SK-N-SH treated with all-trans-retinoic acid at 6 μM for 48 hours (cell line): ENCODE results near the gene CST1.
"Not testable (repeated sequence)": the region's sequence is repeated elsewhere in the genome, so short reads cannot be mapped to it uniquely, and the experiment has no call there.

Source experiments
- ATAC-seq: fragments of 200-7000 bp; cut with Tn5 transposase; 3 replicates; pipeline ENCODE4 v1.9.1; 2020; ENCODE audit warnings: mild to moderate bottlenecking, moderate library complexity
- ARNTL ChIP-seq: fragments of 450-650 bp; formaldehyde crosslinking; IDR thresholded peaks from 2 replicates; pipeline ENCODE4 v1.5.0; 2020; ENCODE audit warnings: low read depth, mild to moderate bottlenecking, moderate library complexity, borderline replicate concordance
- BACH2 ChIP-seq: fragments of 250-450 bp; sonication (Bioruptor Pico); IDR thresholded peaks from 2 replicates; pipeline ENCODE4 v1.9.0; 2021; ENCODE audit warnings: mild to moderate bottlenecking, borderline replicate concordance
- CREB5 ChIP-seq: fragments of 250-450 bp; sonication (Bioruptor Pico); IDR thresholded peaks from 2 replicates; pipeline ENCODE4 v1.5.1; 2020; ENCODE audit warnings: low read depth, mild to moderate bottlenecking, moderate library complexity
- CSDC2 ChIP-seq: fragments of 250-450 bp; sonication (Bioruptor Pico); IDR thresholded peaks from 2 replicates; pipeline ENCODE4 v1.5.0; 2020; ENCODE audit warnings: mild to moderate bottlenecking, moderate library complexity
- CSRNP3 ChIP-seq: fragments of 250-450 bp; sonication (Bioruptor Pico); IDR thresholded peaks from 2 replicates; pipeline ENCODE4 v1.5.1; 2021; ENCODE audit warnings: mild to moderate bottlenecking, moderate library complexity
- ESRRG ChIP-seq: fragments of 250-450 bp; sonication (Bioruptor Pico); IDR thresholded peaks from 2 replicates; pipeline ENCODE4 v1.6.1; 2021; ENCODE audit warnings: mild to moderate bottlenecking
- GLIS3 ChIP-seq: fragments of 250-450 bp; sonication (Bioruptor Pico); IDR thresholded peaks from 2 replicates; pipeline ENCODE4 v1.5.0; 2020; ENCODE audit warnings: mild to moderate bottlenecking, moderate library complexity
- ISL1 ChIP-seq: fragments of 250-450 bp; sonication (Bioruptor Pico); IDR thresholded peaks from 2 replicates; pipeline ENCODE4 v2.1.2; 2022; ENCODE audit warnings: mild to moderate bottlenecking, moderate library complexity
- OSR1 ChIP-seq: fragments of 250-450 bp; sonication (Bioruptor Pico); IDR thresholded peaks from 2 replicates; pipeline ENCODE4 v1.8.0; 2022; ENCODE audit warnings: moderate library complexity, mild to moderate bottlenecking, inconsistent platforms
- PATZ1 ChIP-seq: fragments of 250-450 bp; sonication (Bioruptor Pico); IDR thresholded peaks from 2 replicates; pipeline ENCODE4 v1.8.0; 2020; ENCODE audit warnings: mild to moderate bottlenecking, moderate library complexity, borderline replicate concordance
- POU6F1 ChIP-seq: fragments of 250-450 bp; sonication (Bioruptor Pico); IDR thresholded peaks from 2 replicates; pipeline ENCODE4 v1.8.0; 2021; ENCODE audit warnings: low read depth, mild to moderate bottlenecking, moderate library complexity, borderline replicate concordance
- PPARA ChIP-seq: fragments of 250-450 bp; sonication (Bioruptor Pico); IDR thresholded peaks from 2 replicates; pipeline ENCODE4 v1.5.0; 2020; ENCODE audit warnings: mild to moderate bottlenecking, borderline replicate concordance
- RARB ChIP-seq: fragments of 250-450 bp; sonication (Bioruptor Pico); IDR thresholded peaks from 2 replicates; pipeline ENCODE4 v1.8.0; 2021; ENCODE audit warnings: mild to moderate bottlenecking, moderate library complexity
- SNAI2 ChIP-seq: fragments of 250-450 bp; sonication (Bioruptor Pico); IDR thresholded peaks from 2 replicates; pipeline ENCODE4 v1.5.0; 2020; ENCODE audit warnings: mild to moderate bottlenecking, moderate library complexity
- TCF4 ChIP-seq: fragments of 250-450 bp; sonication (Bioruptor Pico); IDR thresholded peaks from 2 replicates; pipeline ENCODE4 v1.8.0; 2021; ENCODE audit warnings: mild to moderate bottlenecking, moderate library complexity, borderline replicate concordance
- TOX ChIP-seq: fragments of 250-450 bp; sonication (Bioruptor Pico); IDR thresholded peaks from 2 replicates; pipeline ENCODE4 v1.8.0; 2021; ENCODE audit warnings: mild to moderate bottlenecking, moderate library complexity, borderline replicate concordance
- TSHZ2 ChIP-seq: fragments of 250-450 bp; sonication (Bioruptor Pico); IDR thresholded peaks from 2 replicates; pipeline ENCODE4 v1.5.0; 2020; ENCODE audit warnings: mild to moderate bottlenecking, moderate library complexity
- ZC3H10 ChIP-seq: fragments of 250-450 bp; sonication (Bioruptor Pico); IDR thresholded peaks from 2 replicates; pipeline ENCODE4 v1.5.1; 2021; ENCODE audit warnings: mild to moderate bottlenecking, moderate library complexity
- ZFP3 ChIP-seq: fragments of 250-450 bp; sonication (Bioruptor Pico); IDR thresholded peaks from 2 replicates; pipeline ENCODE4 v1.5.0; 2020; ENCODE audit warnings: mild to moderate bottlenecking, moderate library complexity
- ZFP30 ChIP-seq: fragments of 450-650 bp; formaldehyde crosslinking; IDR thresholded peaks from 2 replicates; pipeline ENCODE4 v1.5.0; 2022; ENCODE audit warnings: mild to moderate bottlenecking, moderate library complexity
- ZNF565 ChIP-seq: fragments of 450-650 bp; formaldehyde crosslinking; conservative IDR thresholded peaks from 2 replicates; pipeline ENCODE4 v1.5.0; 2020; ENCODE audit warnings: low read depth, mild to moderate bottlenecking, moderate library complexity
- ZNF70 ChIP-seq: fragments of 450-650 bp; formaldehyde crosslinking; IDR thresholded peaks from 2 replicates; pipeline ENCODE4 v1.5.0; 2020; ENCODE audit warnings: mild to moderate bottlenecking, moderate library complexity
- ZNF8 ChIP-seq: fragments of 450-650 bp; formaldehyde crosslinking; IDR thresholded peaks from 2 replicates; pipeline ENCODE4 v1.5.0; 2020; ENCODE audit warnings: mild to moderate bottlenecking, moderate library complexity

Gene CST1

GRCh38 chr20:23770384-23770783, 19.6 kb upstream of the CST1 start:
- TF ChIP-seq OSR1 (CRISPR knock-in tag), result no peak
- TF ChIP-seq ZC3H10 (CRISPR knock-in tag), result no peak
- TF ChIP-seq GLIS3 (CRISPR knock-in tag), result no peak
- no peak for TF ChIP-seq ZFP3
- no peak for TF ChIP-seq ZNF8 (CRISPR knock-in tag)
- no peak for TF ChIP-seq BACH2 (CRISPR knock-in tag)
- TF ChIP-seq ZNF70 (CRISPR knock-in tag), result no peak
- no peak for TF ChIP-seq CSDC2 (CRISPR knock-in tag)
- no peak for TF ChIP-seq ZNF565
- TF ChIP-seq TOX, result no peak
- TF ChIP-seq SNAI2, result no peak
- no peak for TF ChIP-seq TSHZ2
- no peak for TF ChIP-seq PATZ1 (CRISPR knock-in tag)
- no peak for TF ChIP-seq CSRNP3
- TF ChIP-seq CREB5 (CRISPR knock-in tag), result no peak
- TF ChIP-seq ZFP30 (CRISPR knock-in tag), result no peak
- TF ChIP-seq TCF4 (CRISPR knock-in tag), result no peak
- no peak for TF ChIP-seq ISL1
- ATAC-seq, result no peak

- ATAC-seq, result not testable (repeated sequence)
Observed at GRCh38 chr20:23768520-23768919, 17.8 kb upstream of the CST1 start.

- no peak for ATAC-seq
- TF ChIP-seq GLIS3 (CRISPR knock-in tag) (no peak), RARB (CRISPR knock-in tag) (no peak), BACH2 (CRISPR knock-in tag) (no peak), TOX (no peak), ZNF8 (CRISPR knock-in tag) (no peak), TSHZ2 (no peak), CREB5 (CRISPR knock-in tag) (no peak), ISL1 (no peak), OSR1 (CRISPR knock-in tag) (no peak), ZNF70 (CRISPR knock-in tag) (no peak), ZFP30 (CRISPR knock-in tag) (no peak), POU6F1 (CRISPR knock-in tag) (no peak), CSDC2 (CRISPR knock-in tag) (no peak), TCF4 (CRISPR knock-in tag) (no peak), PPARA (CRISPR knock-in tag) (no peak), ARNTL (CRISPR knock-in tag) (no peak), ESRRG (CRISPR knock-in tag) (no peak), CSRNP3 (no peak)
Observed at GRCh38 chr20:23766531-23766930, 15.8 kb upstream of the CST1 start.
